Neural progenitor cell (in vitro differentiated cells): Measurements from ENCODE around the gene SLC17A2. TPM values are rescaled to one million over a fixed set of nuclear protein-coding genes. Genes with fewer than 3 reads are reported as not detected.

Experiments
- DNase-seq: peaks from one replicate; pipeline ENCODE4 v3.0.0-alpha.2; 2016; ENCODE audit warnings: low spot score
- H2AFZ ChIP-seq: fragments of 200-600 bp; sonication (generic); replicated peaks from 2 replicates; pipeline ENCODE4 v1.6.1; 2016; ENCODE audit warnings: antibody characterized with exemption
- H3F3A ChIP-seq: fragments of 200-600 bp; sonication (generic); 2 replicates; pipeline ENCODE4 v1.6.1; 2016; ENCODE audit warnings: antibody characterized with exemption, low read depth
- H3K27ac ChIP-seq: fragments of 200-600 bp; sonication (generic); 2 replicates; pipeline ENCODE4 v1.5.1; 2016; ENCODE audit warnings: mild to moderate bottlenecking
- H3K27me3 ChIP-seq: fragments of 200-600 bp; sonication (generic); 2 replicates; pipeline ENCODE4 v1.6.1; 2016; ENCODE audit warnings: mild to moderate bottlenecking, moderate library complexity
- H3K36me3 ChIP-seq: fragments of 200-600 bp; sonication (generic); 2 replicates; pipeline ENCODE4 v1.5.1; 2016
- H3K4me1 ChIP-seq: fragments of 200-600 bp; sonication (generic); 2 replicates; pipeline ENCODE4 v1.6.1; 2016; ENCODE audit warnings: mixed run types
- H3K4me2 ChIP-seq: fragments of 200-600 bp; sonication (generic); 2 replicates; pipeline ENCODE4 v1.6.1; 2016
- H3K4me3 ChIP-seq: fragments of 200-600 bp; sonication (generic); 2 replicates; pipeline ENCODE4 v1.5.1; 2016
- H3K79me2 ChIP-seq: fragments of 200-600 bp; sonication (generic); 2 replicates; pipeline ENCODE4 v1.6.1; 2016; ENCODE audit warnings: low read depth
- H3K9ac ChIP-seq: fragments of 200-600 bp; sonication (generic); 2 replicates; pipeline ENCODE4 v1.6.1; 2016
- H3K9me3 ChIP-seq: fragments of 200-600 bp; sonication (generic); 2 replicates; pipeline ENCODE4 v1.5.1; 2016; ENCODE audit warnings: low read depth
- H4K20me1 ChIP-seq: fragments of 200-600 bp; sonication (generic); 2 replicates; pipeline ENCODE4 v1.6.1; 2016; ENCODE audit warnings: low read depth
- H3K27ac Mint-ChIP-seq: 3 replicates; pipeline ENCODE4 v1.8.0; 2021; ENCODE audit warnings: mixed read lengths
- H3K27me3 Mint-ChIP-seq: 2 replicates; pipeline ENCODE4 v1.8.0; 2022; ENCODE audit warnings: low read depth, mild to moderate bottlenecking, inconsistent platforms, moderate library complexity, mixed read lengths; ENCODE audit not compliant: insufficient read depth
- H3K36me3 Mint-ChIP-seq: 3 replicates; pipeline ENCODE4 v1.8.0; 2021; ENCODE audit warnings: mixed read lengths
- H3K4me1 Mint-ChIP-seq: 3 replicates; pipeline ENCODE4 v1.8.0; 2021; ENCODE audit warnings: mixed read lengths
- H3K4me3 Mint-ChIP-seq: 3 replicates; pipeline ENCODE4 v1.8.0; 2021; ENCODE audit warnings: mild to moderate bottlenecking, moderate library complexity, mixed read lengths
- H3K9me3 Mint-ChIP-seq: 3 replicates; pipeline ENCODE4 v1.8.0; 2020; ENCODE audit warnings: mixed read lengths
- CTCF ChIP-seq: fragments of 200-600 bp; sonication (generic); IDR thresholded peaks from 2 replicates; pipeline ENCODE4 v1.5.1; 2017; ENCODE audit warnings: antibody characterized with exemption, mild to moderate bottlenecking
- EZH2 ChIP-seq: fragments of 200-600 bp; sonication (generic); IDR thresholded peaks from 2 replicates; pipeline ENCODE4 v1.6.1; 2017; ENCODE audit warnings: antibody characterized with exemption, mild to moderate bottlenecking, moderate library complexity
- EZH2phosphoT487 ChIP-seq: fragments of 200-600 bp; sonication (generic); IDR thresholded peaks from 2 replicates; pipeline ENCODE4 v1.6.1; 2017; ENCODE audit warnings: antibody characterized with exemption
- total RNA-seq: library from RNA; depleted of rRNA; stranded (reverse); fragments of >200 nt; gene quantifications from 2 replicates; pipeline ENCODE4 v1.2.3, GENCODE V29; 2015; ENCODE audit warnings: low replicate concordance

SLC17A2 gene
- total RNA-seq, 1 donor from 2014 or later, result not detected

- no peaks in the 10 kb centered on the region for H3K36me3 ChIP-seq
- Mint-ChIP-seq H3K36me3 (no peaks in the 10 kb centered on the region), H3K4me1 (no peaks in the 10 kb centered on the region), H3K27me3 (peaks cover 2% of the 10 kb centered on the region), H3K27ac (no peak overlapping the region), H3K4me3 (no peak overlapping the region), H3K9me3 (no peaks in the 10 kb centered on the region)
- H3K4me1 ChIP-seq, result peaks cover 6% of the 10 kb centered on the region
- no peaks in the 10 kb centered on the region for H4K20me1 ChIP-seq
- H3K9me3 ChIP-seq, result no peaks in the 10 kb centered on the region
- no peak for TF ChIP-seq CTCF
- TF ChIP-seq EZH2phosphoT487, result no peak
- no peaks in the 10 kb centered on the region for H3K27me3 ChIP-seq
- H3K79me2 ChIP-seq, result no peaks in the 10 kb centered on the region
- no peak overlapping the region for H3K4me2 ChIP-seq
- no peak overlapping the region for H3K27ac ChIP-seq
- no peak overlapping the region for H3K9ac ChIP-seq
- DNase-seq, result no peak
- H3K4me3 ChIP-seq, result no peak overlapping the region
- H3F3A ChIP-seq, result no peaks in the 10 kb centered on the region
- no peak overlapping the region for H2AFZ ChIP-seq
These were observed 34.7 kb downstream of the SLC17A2 start for GRCh38 chr6:25895771-25896170.

- Histone ChIP-seq H3K36me3 (no peaks in the 10 kb centered on the region), H3K27me3 (no peaks in the 10 kb centered on the region), H3K27ac (no peak overlapping the region), H3K4me1 (no peaks in the 10 kb centered on the region), H4K20me1 (no peaks in the 10 kb centered on the region), H3K9ac (no peak overlapping the region), H3K9me3 (no peaks in the 10 kb centered on the region), H2AFZ (no peak overlapping the region), H3K4me2 (no peak overlapping the region), H3K4me3 (no peak overlapping the region), H3F3A (no peaks in the 10 kb centered on the region), H3K79me2 (no peaks in the 10 kb centered on the region)
- H3K27me3 Mint-ChIP-seq, result peaks cover 2% of the 10 kb centered on the region
- no peaks in the 10 kb centered on the region for H3K9me3 Mint-ChIP-seq
- H3K4me1 Mint-ChIP-seq, result no peaks in the 10 kb centered on the region
- no peak overlapping the region for H3K4me3 Mint-ChIP-seq
- no peaks in the 10 kb centered on the region for H3K36me3 Mint-ChIP-seq
- no peak overlapping the region for H3K27ac Mint-ChIP-seq
- TF ChIP-seq EZH2 (no peak), CTCF (no peak), EZH2phosphoT487 (no peak)
- no peak for DNase-seq
These were observed 36.7 kb downstream of the SLC17A2 start for GRCh38 chr6:25893778-25894177.

GRCh38 chr6:25892877-25893276 is 37.6 kb downstream of the SLC17A2 start:
- no peaks in the 10 kb centered on the region for H3K36me3 Mint-ChIP-seq
- Histone ChIP-seq H3K27ac (no peak overlapping the region), H3K9me3 (no peaks in the 10 kb centered on the region), H3F3A (no peaks in the 10 kb centered on the region), H3K4me1 (no peaks in the 10 kb centered on the region), H4K20me1 (no peaks in the 10 kb centered on the region), H3K79me2 (no peaks in the 10 kb centered on the region), H3K36me3 (no peaks in the 10 kb centered on the region), H3K4me2 (no peak overlapping the region), H3K9ac (no peak overlapping the region), H2AFZ (no peak overlapping the region), H3K27me3 (no peaks in the 10 kb centered on the region), H3K4me3 (no peak overlapping the region)
- H3K9me3 Mint-ChIP-seq, result no peaks in the 10 kb centered on the region
- DNase-seq, result no peak
- H3K27me3 Mint-ChIP-seq, result peaks cover 2% of the 10 kb centered on the region
- TF ChIP-seq CTCF, result no peak
- TF ChIP-seq EZH2phosphoT487, result no peak
- no peak for TF ChIP-seq EZH2
- no peak overlapping the region for H3K4me3 Mint-ChIP-seq
- no peak overlapping the region for H3K27ac Mint-ChIP-seq
- H3K4me1 Mint-ChIP-seq, result no peaks in the 10 kb centered on the region
